MM.1S (cell line): ENCODE data around the gene RPAP2.
"Not testable (repeated sequence)": the region's sequence is repeated elsewhere in the genome, so short reads cannot be mapped to it uniquely, and the experiment has no call there.

Experiments
- CTCF ChIP-seq: fragments of 300-600 bp; sonication (generic); IDR thresholded peaks from 2 replicates; pipeline ENCODE4 v1.5.1; 2016; ENCODE audit warnings: antibody characterized with exemption, low read length, mixed read lengths
- EZH2phosphoT487 ChIP-seq: fragments of 300-600 bp; sonication (generic); IDR thresholded peaks from 2 replicates; pipeline ENCODE4 v1.6.1; 2018; ENCODE audit warnings: antibody characterized with exemption, low read length

GRCh38 chr1:92359382-92359781 lies 60.5 kb downstream of the RPAP2 start:
- not testable (repeated sequence) for TF ChIP-seq CTCF, EZH2phosphoT487
